HG03045 (cell line): ENCODE data around the gene KIF16B.
"Not testable (repeated sequence)": the region's sequence is repeated elsewhere in the genome, so short reads cannot be mapped to it uniquely, and the experiment has no call there.

Experiments
- ATAC-seq: cut with Tn5 transposase; IDR thresholded peaks from one replicate; pipeline ENCODE4 v1.9.1; 2021; ENCODE audit warnings: mild to moderate bottlenecking, moderate library complexity; ENCODE audit not compliant: unreplicated experiment

The KIF16B gene

GRCh38 chr20:16526433-16527380 lies 46.5 kb downstream of the KIF16B start:
- ATAC-seq, result no peak

DNA sequence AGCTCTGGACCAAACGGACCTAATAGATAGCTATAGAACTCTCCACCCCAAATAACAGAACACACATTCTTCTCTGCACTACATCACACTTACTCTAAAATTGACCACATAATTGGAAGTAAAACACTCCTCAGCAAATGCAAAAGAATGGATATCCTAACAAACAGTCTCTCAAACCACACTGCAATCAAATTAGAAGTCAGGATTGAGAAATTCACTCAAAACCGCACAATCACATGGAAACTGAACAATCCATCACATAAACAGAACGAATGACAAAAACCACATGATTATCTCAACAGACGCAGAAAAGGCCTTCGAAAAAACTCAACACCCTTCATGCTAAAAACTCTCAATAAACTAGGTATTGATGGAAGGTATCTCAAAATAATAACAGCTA lies 50.6 kb downstream of the KIF16B start:
- ATAC-seq, result not testable (repeated sequence)

DNA sequence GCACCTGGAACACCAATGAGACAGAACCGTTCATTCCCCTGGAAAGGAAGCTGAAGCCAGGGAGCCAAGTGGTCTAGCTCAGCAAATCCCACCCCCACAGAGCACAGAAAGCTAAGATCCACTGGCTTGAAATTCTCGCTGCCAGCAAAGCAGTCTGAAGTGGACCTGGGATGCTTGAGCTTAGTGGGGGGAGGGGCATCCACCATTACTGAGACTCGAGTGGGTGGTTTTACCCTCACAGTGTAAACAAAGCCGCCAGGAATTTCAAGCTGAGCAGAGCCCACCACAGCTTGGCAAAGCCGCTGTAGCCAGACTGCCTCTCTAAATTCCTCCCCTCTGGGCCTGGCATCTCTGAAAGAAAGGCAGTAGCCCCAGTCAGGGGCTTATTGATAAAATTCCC lies 53.1 kb downstream of the KIF16B start:
- ATAC-seq, result no peak

DNA sequence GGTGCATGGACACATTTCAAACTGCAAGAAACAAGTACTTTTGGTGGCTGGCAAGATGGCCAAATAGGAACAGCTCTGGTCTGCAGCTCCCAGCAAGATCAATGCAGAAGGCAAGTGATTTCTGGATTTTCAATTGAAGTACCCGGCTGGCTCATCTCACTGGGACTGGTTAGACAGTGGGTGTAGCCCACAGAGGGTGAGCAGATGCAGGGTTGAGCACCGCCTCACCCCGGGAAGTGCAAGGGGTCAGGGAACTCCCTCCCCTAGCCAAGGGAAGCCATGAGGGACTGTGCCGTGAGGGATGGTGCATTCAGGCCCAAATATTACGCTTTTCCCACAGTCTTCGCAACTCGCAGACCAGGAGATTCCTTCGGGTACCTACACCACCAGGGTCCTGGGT lies 53.6 kb downstream of the KIF16B start:
- ATAC-seq, result not testable (repeated sequence)

- ATAC-seq, result no peak
Measured at GRCh38 chr20:16518784-16519084, 54.5 kb downstream of the KIF16B start.

DNA sequence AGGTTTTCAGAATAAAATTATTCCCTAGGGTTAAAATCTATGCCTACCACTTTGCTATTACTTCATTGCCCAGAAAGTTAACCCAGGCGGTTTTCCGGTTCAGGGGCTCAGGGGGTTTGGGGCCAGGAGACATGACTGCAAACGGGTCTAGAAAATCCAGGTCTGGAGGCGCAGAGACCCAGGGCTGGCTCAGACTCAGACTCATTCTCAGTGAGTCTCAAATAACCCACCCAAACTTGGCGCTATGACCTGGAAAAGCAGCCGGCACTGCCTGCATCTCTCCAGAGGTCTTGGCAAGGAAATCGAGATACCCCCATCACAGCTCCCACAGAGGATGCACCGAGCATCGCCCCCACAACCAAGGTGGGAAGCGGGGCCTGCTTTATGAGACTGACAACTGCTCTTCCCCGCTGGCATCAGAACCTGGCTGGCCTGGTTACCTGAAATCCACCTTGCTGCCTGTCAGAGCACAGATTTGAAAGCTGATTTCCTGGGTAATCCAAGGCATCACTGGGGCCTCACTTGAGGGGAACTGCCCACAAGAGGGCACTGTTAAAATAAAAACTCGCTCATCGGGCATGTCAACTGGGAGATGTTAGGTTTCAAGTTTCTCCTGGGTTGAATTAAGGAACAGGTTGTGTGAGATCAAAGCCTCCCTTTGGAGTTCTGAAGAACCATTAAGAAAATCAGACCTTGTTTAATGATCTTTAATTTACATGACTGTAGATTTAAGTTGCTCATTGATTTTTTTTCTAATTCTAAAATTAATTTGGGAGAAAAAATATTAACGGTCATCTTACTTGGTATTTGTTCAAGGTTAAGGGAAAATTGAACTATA lies 55.1 kb downstream of the KIF16B start:
- no peak for ATAC-seq

DNA sequence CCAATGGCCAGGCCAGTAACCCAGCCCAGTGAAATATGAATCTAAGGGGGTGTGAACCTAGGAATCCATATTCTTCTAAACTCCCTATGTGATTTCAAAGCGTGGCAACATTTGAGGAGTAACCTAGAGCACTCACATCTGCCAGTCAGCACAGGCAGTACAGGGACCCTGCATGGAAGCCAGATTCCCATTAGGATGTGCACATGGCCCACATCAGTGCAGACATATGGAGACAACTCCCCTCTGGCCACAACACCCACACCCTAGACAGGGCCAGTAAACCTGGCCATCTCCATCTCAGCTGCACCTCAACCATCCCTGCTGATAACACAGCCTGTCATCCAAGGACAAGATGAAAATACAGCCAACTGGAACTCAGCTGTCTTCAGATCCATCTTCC lies 56.5 kb downstream of the KIF16B start:
- ATAC-seq, result no peak

DNA sequence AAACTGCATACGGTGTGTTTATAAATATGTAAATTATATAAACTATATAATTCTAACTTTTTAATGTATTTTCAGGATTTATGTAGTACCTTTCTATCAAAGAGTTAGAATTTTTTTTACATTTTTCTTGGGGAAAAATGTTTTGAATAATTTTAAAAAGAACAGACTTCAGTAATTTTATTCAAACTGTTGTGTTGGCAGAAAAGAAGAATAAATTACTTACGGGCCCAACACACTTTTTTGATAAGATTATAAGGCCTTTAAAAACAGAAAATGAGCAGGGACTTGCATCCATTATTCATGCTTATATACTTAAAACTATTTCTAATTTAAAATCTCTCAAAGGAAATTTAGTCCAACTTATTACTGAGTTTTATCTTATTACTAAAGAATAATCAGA lies 58.2 kb downstream of the KIF16B start:
- no peak for ATAC-seq

GRCh38 chr20:16514140-16514539 lies 59.1 kb downstream of the KIF16B start:
- no peak for ATAC-seq

DNA sequence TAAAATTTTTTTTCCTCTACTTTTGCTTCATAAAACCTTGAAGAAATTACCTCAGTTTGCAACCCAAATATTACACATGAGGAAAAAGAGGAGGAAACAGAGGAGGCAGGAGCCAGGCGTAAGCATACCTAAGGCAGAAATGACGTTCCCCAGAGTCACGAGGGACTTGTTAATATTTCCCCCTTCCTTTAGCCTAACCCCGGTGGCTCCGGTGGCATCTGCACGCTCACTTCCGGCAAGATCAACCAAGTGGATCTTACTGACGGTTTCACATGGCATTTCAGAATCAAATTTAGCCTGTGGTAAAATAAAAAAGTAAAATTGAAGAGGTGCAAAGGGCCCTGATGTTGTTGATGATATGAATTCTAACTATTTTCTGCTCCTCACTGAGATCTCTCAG lies 67.4 kb downstream of the KIF16B start:
- ATAC-seq, result no peak

GRCh38 chr20:16501301-16501700 lies 71.9 kb downstream of the KIF16B start:
- ATAC-seq, result no peak

- ATAC-seq, result no peak
Measured at GRCh38 chr20:16500197-16500596, 73.1 kb downstream of the KIF16B start.

GRCh38 chr20:16498526-16499253 lies 74.6 kb downstream of the KIF16B start:
- no peak for ATAC-seq

- ATAC-seq, result no peak
Measured at GRCh38 chr20:16497896-16498295, 75.4 kb downstream of the KIF16B start.

DNA sequence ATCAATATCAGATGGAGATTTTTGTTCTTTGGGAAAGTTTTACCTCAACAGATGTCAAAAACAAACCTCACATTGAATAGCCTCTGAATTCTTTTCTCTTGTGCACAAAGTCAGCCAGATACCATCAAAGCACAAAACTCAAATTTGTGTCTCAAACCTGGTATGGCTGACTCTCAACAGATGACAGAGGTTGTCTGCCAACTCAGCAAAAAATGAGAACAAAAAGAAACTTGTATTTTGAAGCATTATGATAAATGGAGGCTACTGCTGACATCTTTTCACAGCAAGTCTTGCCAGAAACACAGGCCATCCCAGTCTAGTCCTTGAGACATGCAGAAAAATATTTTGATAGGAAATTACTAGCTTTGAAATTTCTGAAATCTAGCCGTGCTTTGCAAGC lies 79.8 kb downstream of the KIF16B start:
- no peak for ATAC-seq

DNA sequence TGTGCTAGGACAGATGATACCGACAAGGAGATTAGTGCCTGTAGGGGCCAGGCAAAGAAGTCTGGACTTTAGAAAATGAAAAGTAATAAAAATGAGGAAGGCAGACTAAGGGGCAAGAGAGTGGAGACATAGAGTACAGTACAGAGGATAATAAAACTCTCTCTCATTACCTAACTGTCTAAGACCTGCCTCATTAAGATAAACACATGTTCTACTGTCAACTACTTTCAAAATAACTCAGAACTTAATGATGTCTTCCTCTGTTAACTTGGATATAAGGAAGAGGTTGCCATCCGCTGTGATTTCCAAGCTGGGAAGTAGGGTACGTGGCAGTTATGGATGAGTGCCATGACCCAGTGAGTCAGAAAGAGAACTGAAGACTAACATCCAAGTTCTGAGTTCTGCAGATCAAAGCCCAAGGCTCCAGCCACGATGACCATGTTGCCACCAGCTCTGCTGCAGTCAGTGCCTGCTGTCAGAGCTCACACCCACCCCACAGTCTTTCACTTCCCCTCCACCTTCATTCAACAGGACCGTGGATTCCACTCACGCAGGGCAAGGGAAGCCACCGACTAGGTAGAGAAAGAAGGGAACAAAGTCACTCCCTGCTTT lies 81.8 kb downstream of the KIF16B start:
- no peak for ATAC-seq

- no peak for ATAC-seq
Measured at GRCh38 chr20:16490696-16491095, 82.6 kb downstream of the KIF16B start.

DNA sequence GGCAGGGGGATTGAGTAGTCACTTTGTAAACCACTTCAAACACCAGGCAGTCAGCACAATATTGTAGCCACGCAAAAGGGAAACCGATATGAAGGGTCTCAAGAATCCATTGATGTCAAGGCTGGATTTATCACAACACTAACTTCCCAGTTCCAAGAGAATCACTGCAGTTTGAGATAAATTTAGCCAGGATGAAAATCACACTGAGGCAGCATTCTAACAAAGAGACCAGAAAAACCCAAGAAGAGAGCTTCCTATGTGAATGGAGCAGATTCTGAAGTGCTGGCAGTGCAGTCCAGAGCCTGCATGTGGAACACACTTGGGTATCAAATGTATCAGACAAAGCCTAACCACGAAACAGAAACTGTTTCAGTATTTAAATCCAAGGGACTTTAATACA lies 84.6 kb downstream of the KIF16B start:
- no peak for ATAC-seq

DNA sequence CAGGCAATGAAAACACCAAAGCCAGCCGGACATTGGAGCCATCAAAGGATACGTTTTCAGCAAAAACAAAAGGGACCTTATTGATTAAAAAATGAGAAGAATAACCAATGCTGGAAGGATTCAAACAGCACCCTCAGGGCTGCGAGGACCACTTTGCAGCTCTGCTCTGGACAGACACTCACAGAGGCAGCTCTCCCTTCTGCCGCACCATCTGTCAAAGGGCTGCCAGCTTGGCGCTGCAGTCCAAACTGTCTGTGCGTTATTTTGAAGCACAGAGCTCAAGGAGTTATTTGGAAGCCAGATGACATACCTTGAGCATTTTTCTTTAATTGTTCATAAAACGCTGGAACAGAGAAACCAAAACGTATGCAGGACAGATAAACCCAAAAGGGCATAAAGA lies 85.2 kb downstream of the KIF16B start:
- no peak for ATAC-seq

- no peak for ATAC-seq
Measured at GRCh38 chr20:16486532-16486931, 86.7 kb downstream of the KIF16B start.

DNA sequence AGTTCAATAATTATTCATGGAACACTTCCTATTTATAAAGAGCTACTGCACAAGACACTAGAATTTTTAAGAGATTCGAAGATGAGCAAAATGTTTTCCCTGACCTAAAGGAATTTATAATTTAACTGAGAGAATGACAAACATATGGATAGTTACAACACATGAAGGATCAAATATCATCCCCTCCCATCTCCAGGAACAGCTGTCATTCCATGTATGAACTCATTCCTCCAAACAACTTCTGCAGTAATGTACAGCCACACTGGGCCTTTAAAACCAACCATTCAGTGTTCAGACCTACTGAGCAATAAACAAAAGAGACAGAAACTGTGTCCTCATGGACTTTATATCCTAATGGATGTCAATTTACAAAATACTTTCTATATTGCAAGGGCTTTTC lies 87.8 kb downstream of the KIF16B start:
- no peak for ATAC-seq
